WTC11 (cell line): Measurements from ENCODE around the gene IL36G. TPM values are rescaled to one million over a fixed set of nuclear protein-coding genes. Genes with fewer than 3 reads are reported as not detected.

Experiments used
- ATAC-seq: fragments of 200-7000 bp; cut with Tn5 transposase; 2 replicates; pipeline ENCODE4 v1.10.0; 2021; ENCODE audit warnings: mild to moderate bottlenecking, moderate library complexity
- CTCF ChIA-PET: fragments of 300-600 bp; sonication (Branson Sonifier 250); formaldehyde crosslinking; loops from one replicate; lab custom pipeline; 2021; ENCODE audit warnings: antibody characterized with exemption; lab: Charles Lee
- POLR2A ChIA-PET: fragments of 350-600 bp; sonication (Branson Sonifier 250); formaldehyde crosslinking; loops from one replicate; lab custom pipeline; 2021; ENCODE audit warnings: antibody characterized with exemption; lab: Charles Lee
- DNase-seq: peaks from one replicate; pipeline ENCODE4 v3.0.0; 2021; ENCODE audit warnings: low spot score
- H3K27ac Mint-ChIP-seq: 2 replicates; pipeline ENCODE4 v1.8.0; 2021; ENCODE audit warnings: mixed read lengths
- H3K27me3 Mint-ChIP-seq: 2 replicates; pipeline ENCODE4 v1.8.0; 2021; ENCODE audit warnings: low read depth, mild to moderate bottlenecking, moderate library complexity, mixed read lengths
- H3K36me3 Mint-ChIP-seq: 2 replicates; pipeline ENCODE4 v1.8.0; 2021; ENCODE audit warnings: mixed read lengths
- H3K4me1 Mint-ChIP-seq: 2 replicates; pipeline ENCODE4 v1.8.0; 2022; ENCODE audit warnings: mixed read lengths
- H3K4me3 Mint-ChIP-seq: 2 replicates; pipeline ENCODE4 v1.8.0; 2021; ENCODE audit warnings: mild to moderate bottlenecking, moderate library complexity, mixed read lengths
- H3K9me3 Mint-ChIP-seq: 2 replicates; pipeline ENCODE4 v1.8.0; 2021; ENCODE audit warnings: mixed read lengths
- AR ChIP-seq: fragments of 250-450 bp; sonication (Bioruptor Pico); IDR thresholded peaks from 2 replicates; pipeline ENCODE4 v1.9.0; 2021; ENCODE audit warnings: mild to moderate bottlenecking
- ATF1 ChIP-seq: sonication (generic); formaldehyde crosslinking; IDR thresholded peaks from 2 replicates; pipeline ENCODE4 v1.8.1; 2023; ENCODE audit warnings: mild to moderate bottlenecking, moderate library complexity, missing genetic modification reagents
- ATF2 ChIP-seq: sonication (generic); formaldehyde crosslinking; IDR thresholded peaks from 2 replicates; pipeline ENCODE4 v1.8.1; 2022; ENCODE audit warnings: low read depth, missing genetic modification reagents, borderline replicate concordance
- ATF6 ChIP-seq: sonication (generic); formaldehyde crosslinking; IDR thresholded peaks from 2 replicates; pipeline ENCODE4 v1.8.1; 2023; ENCODE audit warnings: mild to moderate bottlenecking, missing genetic modification reagents
- CBFB ChIP-seq: sonication (generic); formaldehyde crosslinking; IDR thresholded peaks from 2 replicates; pipeline ENCODE4 v1.8.1; 2022; ENCODE audit warnings: mild to moderate bottlenecking, low read depth, missing genetic modification reagents
- CDX4 ChIP-seq: fragments of 250-450 bp; sonication (Bioruptor Pico); IDR thresholded peaks from 2 replicates; pipeline ENCODE4 v1.9.0; 2021; ENCODE audit warnings: moderate library complexity, mild to moderate bottlenecking, inconsistent platforms, borderline replicate concordance
- ETV6 ChIP-seq: sonication (generic); formaldehyde crosslinking; IDR thresholded peaks from 2 replicates; pipeline ENCODE4 v1.8.1; 2022; ENCODE audit warnings: mild to moderate bottlenecking, missing genetic modification reagents
- FOXJ3 ChIP-seq: sonication (generic); formaldehyde crosslinking; IDR thresholded peaks from 2 replicates; pipeline ENCODE4 v1.9.0; 2021; ENCODE audit warnings: missing genetic modification reagents, mild to moderate bottlenecking, borderline replicate concordance
- FOXK1 ChIP-seq: sonication (generic); formaldehyde crosslinking; IDR thresholded peaks from 2 replicates; pipeline ENCODE4 v1.8.0; 2022; ENCODE audit warnings: mild to moderate bottlenecking, moderate library complexity, missing genetic modification reagents
- GTF2I ChIP-seq: fragments of 250-450 bp; sonication (Bioruptor Pico); conservative IDR thresholded peaks from 2 replicates; pipeline ENCODE4 v1.4.0; 2021; ENCODE audit warnings: mild to moderate bottlenecking
- HMGA2 ChIP-seq: fragments of 250-450 bp; sonication (Bioruptor Pico); IDR thresholded peaks from 2 replicates; pipeline ENCODE4 v1.4.0; 2021; ENCODE audit warnings: mild to moderate bottlenecking, moderate library complexity
- MYBL2 ChIP-seq: sonication (generic); formaldehyde crosslinking; IDR thresholded peaks from 2 replicates; pipeline ENCODE4 v1.8.1; 2023; ENCODE audit warnings: mild to moderate bottlenecking, moderate library complexity, missing genetic modification reagents
- NFE2L1 ChIP-seq: sonication (generic); formaldehyde crosslinking; IDR thresholded peaks from 2 replicates; pipeline ENCODE4 v1.8.1; 2023; ENCODE audit warnings: missing genetic modification reagents
- NFYB ChIP-seq: sonication (generic); formaldehyde crosslinking; conservative IDR thresholded peaks from 2 replicates; pipeline ENCODE4 v1.8.0; 2022; ENCODE audit warnings: low read depth, missing genetic modification reagents
- RELA ChIP-seq: sonication (generic); formaldehyde crosslinking; IDR thresholded peaks from 2 replicates; pipeline ENCODE4 v1.8.1; 2022; ENCODE audit warnings: missing genetic modification reagents, mild to moderate bottlenecking, borderline replicate concordance
- SOX15 ChIP-seq: fragments of 250-450 bp; sonication (Bioruptor Pico); IDR thresholded peaks from 2 replicates; pipeline ENCODE4 v1.9.0; 2021; ENCODE audit warnings: mild to moderate bottlenecking
- TCF7 ChIP-seq: sonication (generic); formaldehyde crosslinking; IDR thresholded peaks from 2 replicates; pipeline ENCODE4 v1.8.0; 2022; ENCODE audit warnings: mild to moderate bottlenecking, low read depth, missing genetic modification reagents, moderate library complexity
- ZBTB21 ChIP-seq: sonication (generic); formaldehyde crosslinking; IDR thresholded peaks from 2 replicates; pipeline ENCODE4 v1.8.1; 2023; ENCODE audit warnings: mild to moderate bottlenecking, missing genetic modification reagents, borderline replicate concordance
- ZBTB43 ChIP-seq: sonication (generic); formaldehyde crosslinking; IDR thresholded peaks from 2 replicates; pipeline ENCODE4 v1.8.1; 2023; ENCODE audit warnings: mild to moderate bottlenecking, missing genetic modification reagents
- ZMAT4 ChIP-seq: fragments of 250-450 bp; sonication (Bioruptor Pico); IDR thresholded peaks from 2 replicates; pipeline ENCODE4 v1.9.0; 2021; ENCODE audit warnings: mild to moderate bottlenecking
- ZNF219 ChIP-seq: sonication (generic); formaldehyde crosslinking; IDR thresholded peaks from 2 replicates; pipeline ENCODE4 v1.8.0; 2023; ENCODE audit warnings: missing genetic modification reagents, mild to moderate bottlenecking, borderline replicate concordance
- ZNF423 ChIP-seq: fragments of 250-450 bp; sonication (Bioruptor Pico); IDR thresholded peaks from 2 replicates; pipeline ENCODE4 v2.1.2; 2022; ENCODE audit warnings: mild to moderate bottlenecking, moderate library complexity
- total RNA-seq: library from RNA; stranded (reverse); gene quantifications from 3 replicates; pipeline ENCODE4 v1.2.3, GENCODE V29; 2021
- TF ChIP-seq, protein P1 (sequence below): sonication (generic); formaldehyde crosslinking; IDR thresholded peaks from 2 replicates; pipeline ENCODE4 v1.8.0; 2023; ENCODE audit warnings: missing genetic modification reagents
- TF ChIP-seq, protein P2 (sequence below): sonication (generic); formaldehyde crosslinking; IDR thresholded peaks from 2 replicates; pipeline ENCODE4 v1.8.0; 2023; ENCODE audit warnings: missing genetic modification reagents, mild to moderate bottlenecking, borderline replicate concordance

Gene IL36G
- total RNA-seq, 1 experiment from 2014 or later = not detected

- Mint-ChIP-seq H3K4me3 (no peak overlapping the region), H3K9me3 (peaks cover 11% of the 10 kb centered on the region), H3K27ac (no peak overlapping the region), H3K27me3 (peaks cover 47% of the 10 kb centered on the region), H3K4me1 (no peaks in the 10 kb centered on the region), H3K36me3 (no peaks in the 10 kb centered on the region)
- TF ChIP-seq ATF2 (CRISPR knock-in tag) (no peak), ZNF219 (no peak), ZNF423 (CRISPR knock-in tag) (no peak), ATF6 (no peak), FOXK1 (no peak), CDX4 (CRISPR knock-in tag) (no peak), TCF7 (CRISPR knock-in tag) (no peak), ETV6 (CRISPR knock-in tag) (no peak), RELA (CRISPR knock-in tag) (no peak), FOXJ3 (no peak), ZBTB43 (CRISPR knock-in tag) (no peak), ZBTB21 (CRISPR knock-in tag) (no peak), MYBL2 (CRISPR knock-in tag) (no peak), GTF2I (no peak), ATF1 (CRISPR knock-in tag) (no peak), NFYB (CRISPR knock-in tag) (no peak)
- TF ChIP-seq, protein P1, sequence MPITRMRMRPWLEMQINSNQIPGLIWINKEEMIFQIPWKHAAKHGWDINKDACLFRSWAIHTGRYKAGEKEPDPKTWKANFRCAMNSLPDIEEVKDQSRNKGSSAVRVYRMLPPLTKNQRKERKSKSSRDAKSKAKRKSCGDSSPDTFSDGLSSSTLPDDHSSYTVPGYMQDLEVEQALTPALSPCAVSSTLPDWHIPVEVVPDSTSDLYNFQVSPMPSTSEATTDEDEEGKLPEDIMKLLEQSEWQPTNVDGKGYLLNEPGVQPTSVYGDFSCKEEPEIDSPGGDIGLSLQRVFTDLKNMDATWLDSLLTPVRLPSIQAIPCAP (CRISPR knock-in tag) = no peak
- ChIA-PET CTCF (no interaction called here), POLR2A (no interaction called here)
- ATAC-seq = no peak
- DNase-seq = no peak
These were observed 28.4 kb upstream of the IL36G start for GRCh38 chr2:112949456-112949855.

- POLR2A ChIA-PET = no interaction called here
- H3K27me3 Mint-ChIP-seq = peaks cover 30% of the 10 kb centered on the region
- DNase-seq (no peak), ATAC-seq (no peak)
- CTCF ChIA-PET = interaction anchor here (0.5 to 10.4 kb wide), 3 partner anchors 13 to 201 kb away, joined by 3 to 141 read pairs (median 4); no protein-coding TSS in a partner anchor
- H3K4me1 Mint-ChIP-seq = no peaks in the 10 kb centered on the region
- H3K4me3 Mint-ChIP-seq = no peak overlapping the region
- no peak overlapping the region for H3K27ac Mint-ChIP-seq
- H3K9me3 Mint-ChIP-seq = peaks cover 7% of the 10 kb centered on the region
- no peaks in the 10 kb centered on the region for H3K36me3 Mint-ChIP-seq
- TF ChIP-seq ETV6 (CRISPR knock-in tag) (no peak), ZMAT4 (CRISPR knock-in tag) (no peak), HMGA2 (CRISPR knock-in tag) (no peak), SOX15 (no peak), NFE2L1 (CRISPR knock-in tag) (no peak), AR (CRISPR knock-in tag) (no peak), CBFB (no peak)
- TF ChIP-seq, protein P2, sequence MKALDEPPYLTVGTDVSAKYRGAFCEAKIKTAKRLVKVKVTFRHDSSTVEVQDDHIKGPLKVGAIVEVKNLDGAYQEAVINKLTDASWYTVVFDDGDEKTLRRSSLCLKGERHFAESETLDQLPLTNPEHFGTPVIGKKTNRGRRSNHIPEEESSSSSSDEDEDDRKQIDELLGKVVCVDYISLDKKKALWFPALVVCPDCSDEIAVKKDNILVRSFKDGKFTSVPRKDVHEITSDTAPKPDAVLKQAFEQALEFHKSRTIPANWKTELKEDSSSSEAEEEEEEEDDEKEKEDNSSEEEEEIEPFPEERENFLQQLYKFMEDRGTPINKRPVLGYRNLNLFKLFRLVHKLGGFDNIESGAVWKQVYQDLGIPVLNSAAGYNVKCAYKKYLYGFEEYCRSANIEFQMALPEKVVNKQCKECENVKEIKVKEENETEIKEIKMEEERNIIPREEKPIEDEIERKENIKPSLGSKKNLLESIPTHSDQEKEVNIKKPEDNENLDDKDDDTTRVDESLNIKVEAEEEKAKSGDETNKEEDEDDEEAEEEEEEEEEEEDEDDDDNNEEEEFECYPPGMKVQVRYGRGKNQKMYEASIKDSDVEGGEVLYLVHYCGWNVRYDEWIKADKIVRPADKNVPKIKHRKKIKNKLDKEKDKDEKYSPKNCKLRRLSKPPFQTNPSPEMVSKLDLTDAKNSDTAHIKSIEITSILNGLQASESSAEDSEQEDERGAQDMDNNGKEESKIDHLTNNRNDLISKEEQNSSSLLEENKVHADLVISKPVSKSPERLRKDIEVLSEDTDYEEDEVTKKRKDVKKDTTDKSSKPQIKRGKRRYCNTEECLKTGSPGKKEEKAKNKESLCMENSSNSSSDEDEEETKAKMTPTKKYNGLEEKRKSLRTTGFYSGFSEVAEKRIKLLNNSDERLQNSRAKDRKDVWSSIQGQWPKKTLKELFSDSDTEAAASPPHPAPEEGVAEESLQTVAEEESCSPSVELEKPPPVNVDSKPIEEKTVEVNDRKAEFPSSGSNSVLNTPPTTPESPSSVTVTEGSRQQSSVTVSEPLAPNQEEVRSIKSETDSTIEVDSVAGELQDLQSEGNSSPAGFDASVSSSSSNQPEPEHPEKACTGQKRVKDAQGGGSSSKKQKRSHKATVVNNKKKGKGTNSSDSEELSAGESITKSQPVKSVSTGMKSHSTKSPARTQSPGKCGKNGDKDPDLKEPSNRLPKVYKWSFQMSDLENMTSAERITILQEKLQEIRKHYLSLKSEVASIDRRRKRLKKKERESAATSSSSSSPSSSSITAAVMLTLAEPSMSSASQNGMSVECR = no peak
These were observed 23.4 kb upstream of the IL36G start for GRCh38 chr2:112954364-112954763.
